Measurements from ENCODE around the gene SIT1. TPM values are rescaled to one million over a fixed set of nuclear protein-coding genes. Genes with fewer than 3 reads are reported as not detected.
"Not testable (repeated sequence)": the region's sequence is repeated elsewhere in the genome, so short reads cannot be mapped to it uniquely, and the experiment has no call there.

SIT1 gene
- total and polyA plus RNA-seq, 7 donors = 0.81 to 15.9 (median 1.3) TPM; not detected in 3

DNA sequence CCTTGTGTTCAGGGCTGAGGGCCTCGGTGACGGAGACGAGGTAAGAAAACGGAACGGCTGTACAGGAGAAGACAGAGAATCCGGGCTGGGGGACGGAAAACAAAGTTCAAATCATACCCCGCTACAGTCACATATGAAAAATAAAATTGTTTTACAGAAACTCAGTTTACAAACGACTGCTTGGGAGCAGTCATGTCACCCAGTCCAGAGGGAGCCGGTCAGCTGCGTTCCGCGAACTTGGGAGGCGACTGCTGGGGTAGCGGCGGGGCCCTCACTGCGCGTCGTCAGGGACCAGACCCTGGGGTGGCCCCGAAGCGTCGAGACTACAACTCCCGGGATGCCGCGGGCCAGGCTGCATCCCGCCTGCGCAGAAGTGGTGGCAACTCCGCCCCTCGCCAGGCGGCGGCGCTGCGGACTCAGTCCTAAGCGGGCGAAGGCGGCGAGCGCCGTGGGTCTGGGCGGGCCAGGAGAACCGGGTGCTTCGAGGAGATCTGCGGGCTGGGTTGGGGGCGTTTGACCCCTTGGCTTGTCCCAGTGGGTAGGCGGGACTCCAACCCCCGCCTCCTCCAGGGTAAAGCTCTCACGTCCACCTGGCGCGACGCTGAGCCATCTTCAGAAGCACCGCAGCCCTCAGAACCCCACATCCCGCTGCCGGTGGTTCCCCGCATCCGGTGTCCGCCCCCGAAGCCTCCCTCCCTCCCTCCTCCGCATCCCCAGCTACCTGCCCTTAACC, 4.0 kb downstream of the SIT1 start:
- no peaks in the 10 kb centered on the region for H3K9me3 ChIP-seq
- no peaks in the 10 kb centered on the region for H3K36me3 ChIP-seq
- DNase-seq = peak; percentile 96
- no peaks in the 10 kb centered on the region for H3K27me3 ChIP-seq
- intact Hi-C loops (cut with DNase I) = loop anchor here (2.0 to 10.0 kb wide), 4 partner anchors 42 to 238 kb away; partner anchors contain the start of genes GBA2, RGP1 and TESK1
- WGBS, 2 donors = 0% methylated on average over 58 of the region's 58 CpGs
- peak overlapping the region; percentile 77 to 90 (median 87) for H3K27ac ChIP-seq
- peak; percentile 86 to 91 for TF ChIP-seq POLR2A (IDR thresholded peaks at IDR 0.05)
- TF ChIP-seq, protein P1, sequence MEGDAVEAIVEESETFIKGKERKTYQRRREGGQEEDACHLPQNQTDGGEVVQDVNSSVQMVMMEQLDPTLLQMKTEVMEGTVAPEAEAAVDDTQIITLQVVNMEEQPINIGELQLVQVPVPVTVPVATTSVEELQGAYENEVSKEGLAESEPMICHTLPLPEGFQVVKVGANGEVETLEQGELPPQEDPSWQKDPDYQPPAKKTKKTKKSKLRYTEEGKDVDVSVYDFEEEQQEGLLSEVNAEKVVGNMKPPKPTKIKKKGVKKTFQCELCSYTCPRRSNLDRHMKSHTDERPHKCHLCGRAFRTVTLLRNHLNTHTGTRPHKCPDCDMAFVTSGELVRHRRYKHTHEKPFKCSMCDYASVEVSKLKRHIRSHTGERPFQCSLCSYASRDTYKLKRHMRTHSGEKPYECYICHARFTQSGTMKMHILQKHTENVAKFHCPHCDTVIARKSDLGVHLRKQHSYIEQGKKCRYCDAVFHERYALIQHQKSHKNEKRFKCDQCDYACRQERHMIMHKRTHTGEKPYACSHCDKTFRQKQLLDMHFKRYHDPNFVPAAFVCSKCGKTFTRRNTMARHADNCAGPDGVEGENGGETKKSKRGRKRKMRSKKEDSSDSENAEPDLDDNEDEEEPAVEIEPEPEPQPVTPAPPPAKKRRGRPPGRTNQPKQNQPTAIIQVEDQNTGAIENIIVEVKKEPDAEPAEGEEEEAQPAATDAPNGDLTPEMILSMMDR (IDR thresholded peaks at IDR 0.05) = peak; percentile 93 to 98 (median 95)
- TF ChIP-seq POLR2AphosphoS5 (IDR thresholded peaks at IDR 0.05) = peak; percentile 94 to 98 (median 96)
- TF ChIP-seq EP300 (IDR thresholded peaks at IDR 0.05) = peak in 1 of 4 donors; percentile 10
- H3K4me3 ChIP-seq = peak overlapping the region; percentile 38 to 63 (median 56)
- H3K4me1 ChIP-seq = peaks cover 0 to 13% (median 11%) of the 10 kb centered on the region in 4 donors

DNA sequence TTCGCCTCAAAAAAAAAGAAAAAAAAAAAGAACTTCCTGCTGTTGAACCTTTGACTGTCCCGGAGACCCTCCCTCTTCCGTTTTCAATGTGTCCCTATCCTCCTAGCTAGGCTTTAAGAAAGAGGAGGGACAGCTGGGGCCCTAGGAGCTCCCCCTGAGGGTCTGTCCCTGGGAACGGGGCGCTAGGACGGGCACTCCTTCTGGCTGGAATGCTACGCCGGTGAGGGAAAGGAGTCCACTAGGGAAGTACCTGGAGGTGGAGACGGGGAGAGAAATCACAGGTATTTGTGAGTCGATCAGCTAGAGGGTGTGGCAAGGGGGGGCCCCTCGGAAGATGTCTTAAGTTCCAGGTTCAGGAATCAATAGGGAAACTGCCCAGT, 4.6 kb downstream of the SIT1 start:
- TF ChIP-seq, protein P1 (IDR thresholded peaks at IDR 0.05) = peak in 1 of 4 experiments; percentile 26
- TF ChIP-seq POLR2A (IDR thresholded peaks at IDR 0.05) = no peak
- 0 to 1% methylated on average over 11 of the region's 11 CpGs for WGBS, 2 donors
- Histone ChIP-seq H3K4me3 (peak overlapping the region; percentile 38 to 63 (median 56)), H3K27me3 (no peaks in the 10 kb centered on the region), H3K4me1 (peaks cover 0 to 13% (median 11%) of the 10 kb centered on the region in 4 donors), H3K9me3 (no peaks in the 10 kb centered on the region), H3K36me3 (no peaks in the 10 kb centered on the region), H3K27ac (peak overlapping the region; percentile 77 to 90 (median 87))
- intact Hi-C loops (cut with DNase I) = loop anchor here (2.0 to 10.0 kb wide), 4 partner anchors 41 to 239 kb away; partner anchors contain the start of genes GBA2, RGP1 and TESK1
- DNase-seq = no peak

DNA sequence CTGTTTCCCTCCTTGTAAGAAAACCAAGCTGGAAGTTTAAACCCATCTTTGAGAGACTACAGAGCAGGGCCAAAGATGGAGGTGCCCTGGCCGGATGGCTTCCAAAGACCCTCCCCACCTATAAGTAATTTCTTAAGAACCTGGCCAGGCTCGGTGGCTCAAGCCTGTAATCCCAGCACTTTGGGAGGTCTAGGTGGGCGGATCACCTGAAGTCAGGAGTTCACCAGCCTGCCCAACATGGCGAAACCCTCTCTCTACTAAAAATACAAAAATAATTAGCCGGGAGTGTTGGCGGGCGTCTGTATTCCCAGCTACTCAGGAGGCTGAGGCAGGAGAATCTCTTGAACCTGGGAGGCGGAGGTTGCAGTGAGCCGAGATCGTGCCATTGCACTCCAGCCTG, 5.0 kb downstream of the SIT1 start:
- Histone ChIP-seq H3K4me1 (peaks cover 0 to 13% (median 11%) of the 10 kb centered on the region in 4 donors), H3K4me3 (peak overlapping the region; percentile 38 to 63 (median 56)), H3K27ac (peak overlapping the region; percentile 77 to 90 (median 87))
- H3K27me3 ChIP-seq, H3K36me3 ChIP-seq, DNase-seq, H3K9me3 ChIP-seq: not testable (repeated sequence)
- WGBS, 2 donors = 21 to 33% methylated on average over 10 of the region's 10 CpGs
- intact Hi-C loops (cut with DNase I) = loop anchor here (2.0 to 10.0 kb wide), 4 partner anchors 41 to 239 kb away; partner anchors contain the start of genes GBA2, RGP1 and TESK1

DNA sequence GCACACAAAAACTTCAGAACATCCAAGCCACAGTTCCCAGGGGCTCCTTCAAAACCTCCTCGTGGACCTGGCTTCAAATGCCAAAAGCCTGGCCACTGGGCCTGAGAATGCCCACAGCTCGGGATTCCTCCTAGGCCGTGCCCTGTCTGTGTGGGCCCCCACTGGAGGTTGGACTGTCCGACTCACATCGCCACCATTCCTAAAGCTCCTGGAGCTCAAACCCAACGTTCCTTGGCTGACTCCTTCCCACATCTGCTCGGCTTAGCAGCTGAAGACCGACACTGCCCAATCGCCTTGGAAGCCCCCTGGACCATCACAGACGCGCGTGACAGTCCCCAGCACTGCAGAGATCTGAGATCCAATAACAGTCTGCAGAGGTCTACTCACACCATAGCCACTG, 7.7 kb downstream of the SIT1 start:
- no peak overlapping the region for H3K4me3 ChIP-seq
- intact Hi-C loops (cut with DNase I) = loop anchor here (10.0 kb wide), 1 partner anchor 242 kb away; no protein-coding TSS in a partner anchor
- WGBS, 2 donors = 95 to 96% methylated on average over 12 of the region's 12 CpGs
- TF ChIP-seq EP300 (IDR thresholded peaks at IDR 0.05) = no peak
- no peak for TF ChIP-seq POLR2A (IDR thresholded peaks at IDR 0.05)
- TF ChIP-seq POLR2AphosphoS5 (IDR thresholded peaks at IDR 0.05) = no peak
- TF ChIP-seq, protein P1 (IDR thresholded peaks at IDR 0.05) = no peak
- no peak for DNase-seq
- H3K27ac ChIP-seq = no peak overlapping the region
- H3K9me3 ChIP-seq = no peaks in the 10 kb centered on the region
- H3K27me3 ChIP-seq = no peaks in the 10 kb centered on the region
- no peaks in the 10 kb centered on the region for H3K36me3 ChIP-seq
- peaks cover 0 to 13% (median 11%) of the 10 kb centered on the region in 4 donors for H3K4me1 ChIP-seq

DNA sequence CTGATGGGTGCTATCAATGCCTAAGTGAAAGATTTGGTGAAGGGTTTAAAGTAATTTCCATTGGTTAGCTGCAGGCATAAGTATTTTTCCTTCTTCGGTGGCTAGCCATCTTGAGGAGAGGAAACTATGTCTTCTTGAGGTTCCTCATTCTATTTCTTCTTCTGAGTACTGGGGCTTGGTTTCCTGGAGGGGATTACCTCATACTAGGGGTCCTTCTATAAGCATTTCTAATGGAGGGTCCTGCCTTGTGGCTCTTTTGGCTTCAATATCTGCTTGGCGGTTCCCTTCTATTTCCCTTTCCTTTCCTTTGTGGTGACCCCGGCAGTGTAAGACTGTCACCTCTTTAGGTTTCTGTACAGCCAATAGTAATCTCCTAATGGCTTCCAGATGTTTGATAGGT, 9.3 kb downstream of the SIT1 start:
- H3K27ac ChIP-seq, H3K36me3 ChIP-seq, H3K27me3 ChIP-seq, H3K4me3 ChIP-seq, H3K4me1 ChIP-seq, H3K9me3 ChIP-seq, DNase-seq: not testable (repeated sequence)
- intact Hi-C loops (cut with DNase I) = loop anchor here (10.0 kb wide), 1 partner anchor 243 kb away; no protein-coding TSS in a partner anchor
- WGBS, 2 donors = 80 to 92% methylated on average over 3 of the region's 3 CpGs

DNA sequence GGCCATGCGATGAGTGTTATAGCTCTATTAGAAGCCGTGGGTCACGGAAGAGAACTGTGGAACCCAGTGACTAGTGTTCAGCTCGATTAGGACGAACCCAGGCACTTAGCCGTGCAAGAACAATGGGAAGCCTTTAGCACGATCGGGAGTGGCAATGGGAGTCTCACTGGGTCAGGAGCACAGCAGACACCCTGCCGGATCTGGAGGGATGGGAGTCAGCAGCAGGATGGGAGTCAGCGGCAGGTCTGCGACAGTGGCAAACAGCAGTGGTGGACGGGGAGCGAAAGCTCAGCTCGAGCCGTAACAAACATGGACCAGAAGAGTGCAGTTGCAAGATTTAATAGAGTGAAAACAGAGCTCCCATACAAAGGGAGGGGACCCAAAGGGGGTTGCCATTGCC, 10.3 kb downstream of the SIT1 start:
- 97 to 98% methylated on average over 15 of the region's 15 CpGs for WGBS, 2 donors
- H3K4me1 ChIP-seq, H3K9me3 ChIP-seq, H3K27me3 ChIP-seq, H3K27ac ChIP-seq, H3K4me3 ChIP-seq, H3K36me3 ChIP-seq: not testable (repeated sequence)
- intact Hi-C loops (cut with DNase I) = loop anchor here (10.0 kb wide), 1 partner anchor 244 kb away; no protein-coding TSS in a partner anchor
- peak; percentile 52 for DNase-seq

All from sigmoid colon (tissue), 7 donors.